SK-N-SH treated with all-trans-retinoic acid at 6 μM for 48 hours (cell line): ENCODE measurements around the gene PLA2G1B.

Experiments used
- BACH2 ChIP-seq: fragments of 250-450 bp; sonication (Bioruptor Pico); IDR thresholded peaks from 2 replicates; pipeline ENCODE4 v1.9.0; 2021; ENCODE audit warnings: mild to moderate bottlenecking, borderline replicate concordance
- OSR1 ChIP-seq: fragments of 250-450 bp; sonication (Bioruptor Pico); IDR thresholded peaks from 2 replicates; pipeline ENCODE4 v1.8.0; 2022; ENCODE audit warnings: moderate library complexity, mild to moderate bottlenecking, inconsistent platforms
- TCF4 ChIP-seq: fragments of 250-450 bp; sonication (Bioruptor Pico); IDR thresholded peaks from 2 replicates; pipeline ENCODE4 v1.8.0; 2021; ENCODE audit warnings: mild to moderate bottlenecking, moderate library complexity, borderline replicate concordance

DNA sequence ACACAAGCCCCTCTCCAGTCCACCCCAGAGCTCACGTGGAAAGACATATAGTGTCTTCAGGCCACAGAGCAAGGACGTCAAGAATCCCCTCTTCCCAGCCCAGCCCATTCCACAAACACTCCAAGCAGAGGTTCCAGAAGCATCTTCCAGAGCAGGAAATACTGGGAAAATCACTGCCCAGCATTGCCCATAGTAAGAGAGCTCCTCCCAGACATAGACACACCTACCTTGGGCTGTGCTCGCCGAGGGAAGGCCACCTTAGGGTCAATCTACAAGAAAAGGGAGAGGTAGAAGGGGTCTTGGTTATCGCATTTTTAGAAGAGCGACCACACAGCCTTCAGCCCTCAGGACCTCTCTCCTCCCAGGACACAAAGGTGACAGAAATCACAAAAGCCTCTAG is 36.9 kb upstream of the PLA2G1B start:
- no peak for TF ChIP-seq BACH2 (CRISPR knock-in tag)
- no peak for TF ChIP-seq TCF4
- no peak for TF ChIP-seq OSR1
